ENCODE data around the gene SLC4A1. TPM values are rescaled to one million over a fixed set of nuclear protein-coding genes. Genes with fewer than 3 reads are reported as not detected.

SLC4A1 gene
- total RNA-seq, 4 donors from 2014 or later, result 2.4 TPM; not detected in 3

DNA sequence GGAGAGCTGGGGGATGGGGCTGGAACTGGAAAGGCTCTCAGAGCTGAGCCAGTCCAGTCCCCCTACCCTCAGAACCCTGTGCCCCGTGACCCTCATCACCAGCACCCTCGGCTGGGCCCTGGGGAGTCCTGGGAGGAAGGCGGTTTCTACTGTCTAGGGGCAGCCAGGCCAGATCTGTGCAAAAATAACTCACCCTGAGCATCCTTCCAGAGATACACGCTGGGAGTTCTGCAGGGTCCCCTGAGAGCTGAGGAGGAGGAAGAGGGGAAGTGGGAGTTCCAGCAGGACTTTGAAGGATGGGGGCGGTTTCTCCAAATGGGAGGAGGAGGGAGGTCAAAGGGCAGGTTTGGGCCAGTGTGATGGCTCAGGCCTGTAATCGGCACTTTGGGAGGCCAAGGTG is 5.0 kb upstream of the SLC4A1 start:
- no peak for TF ChIP-seq POLR2A (IDR thresholded peaks at IDR 0.05)
- TF ChIP-seq, protein P1, sequence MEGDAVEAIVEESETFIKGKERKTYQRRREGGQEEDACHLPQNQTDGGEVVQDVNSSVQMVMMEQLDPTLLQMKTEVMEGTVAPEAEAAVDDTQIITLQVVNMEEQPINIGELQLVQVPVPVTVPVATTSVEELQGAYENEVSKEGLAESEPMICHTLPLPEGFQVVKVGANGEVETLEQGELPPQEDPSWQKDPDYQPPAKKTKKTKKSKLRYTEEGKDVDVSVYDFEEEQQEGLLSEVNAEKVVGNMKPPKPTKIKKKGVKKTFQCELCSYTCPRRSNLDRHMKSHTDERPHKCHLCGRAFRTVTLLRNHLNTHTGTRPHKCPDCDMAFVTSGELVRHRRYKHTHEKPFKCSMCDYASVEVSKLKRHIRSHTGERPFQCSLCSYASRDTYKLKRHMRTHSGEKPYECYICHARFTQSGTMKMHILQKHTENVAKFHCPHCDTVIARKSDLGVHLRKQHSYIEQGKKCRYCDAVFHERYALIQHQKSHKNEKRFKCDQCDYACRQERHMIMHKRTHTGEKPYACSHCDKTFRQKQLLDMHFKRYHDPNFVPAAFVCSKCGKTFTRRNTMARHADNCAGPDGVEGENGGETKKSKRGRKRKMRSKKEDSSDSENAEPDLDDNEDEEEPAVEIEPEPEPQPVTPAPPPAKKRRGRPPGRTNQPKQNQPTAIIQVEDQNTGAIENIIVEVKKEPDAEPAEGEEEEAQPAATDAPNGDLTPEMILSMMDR (IDR thresholded peaks at IDR 0.05), result no peak
- DNase-seq (ENCODE audit: low spot score in 2 of 2), result no peak
- H3K4me3 ChIP-seq (ENCODE audit: low read depth, poor library complexity, severe bottlenecking), result no peak overlapping the region
- intact Hi-C loops (cut with DNase I; ENCODE audit: low total_unique reads), result no loop called here
- WGBS, 2 donors, result 80 to 81% methylated on average over 6 of the region's 6 CpGs

DNA sequence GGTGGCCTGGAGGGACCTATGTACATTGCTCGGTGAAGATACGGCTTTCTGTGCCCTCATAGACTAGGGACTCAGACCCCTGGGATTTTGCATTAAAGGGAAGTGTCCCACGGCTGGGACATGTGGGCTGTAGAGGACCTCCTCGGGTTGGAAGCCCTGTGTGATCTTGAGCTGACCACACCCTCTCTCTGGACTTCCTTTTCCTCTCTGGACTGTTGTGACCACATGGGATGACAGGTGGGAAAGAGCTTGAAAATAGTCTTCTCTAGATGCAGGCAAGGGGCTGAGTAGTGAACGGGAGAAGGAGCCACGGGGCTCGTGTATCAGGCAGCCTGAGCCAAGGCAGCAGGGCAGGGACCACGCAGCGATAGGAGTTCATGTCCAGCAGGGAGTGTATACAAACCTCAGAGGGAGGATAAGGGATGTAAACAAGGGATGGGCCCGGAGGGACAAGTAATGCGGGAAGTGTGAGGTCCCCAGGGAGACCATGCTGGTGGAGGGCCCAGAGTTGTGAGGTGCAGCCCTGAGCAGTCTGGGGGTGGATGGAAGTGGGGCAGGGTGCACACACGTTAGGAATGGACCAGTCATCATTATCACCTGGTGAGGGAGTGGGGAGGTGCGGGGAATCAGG is 4.5 kb upstream of the SLC4A1 start:
- no peak overlapping the region for H3K4me3 ChIP-seq (ENCODE audit: low read depth, poor library complexity, severe bottlenecking)
- WGBS, 2 donors, result 64 to 66% methylated on average over 13 of the region's 13 CpGs
- TF ChIP-seq, protein P1 (IDR thresholded peaks at IDR 0.05), result no peak
- TF ChIP-seq POLR2A (IDR thresholded peaks at IDR 0.05), result no peak
- intact Hi-C loops (cut with DNase I; ENCODE audit: low total_unique reads), result no loop called here
- DNase-seq (ENCODE audit: low spot score in 2 of 2), result no peak

DNA sequence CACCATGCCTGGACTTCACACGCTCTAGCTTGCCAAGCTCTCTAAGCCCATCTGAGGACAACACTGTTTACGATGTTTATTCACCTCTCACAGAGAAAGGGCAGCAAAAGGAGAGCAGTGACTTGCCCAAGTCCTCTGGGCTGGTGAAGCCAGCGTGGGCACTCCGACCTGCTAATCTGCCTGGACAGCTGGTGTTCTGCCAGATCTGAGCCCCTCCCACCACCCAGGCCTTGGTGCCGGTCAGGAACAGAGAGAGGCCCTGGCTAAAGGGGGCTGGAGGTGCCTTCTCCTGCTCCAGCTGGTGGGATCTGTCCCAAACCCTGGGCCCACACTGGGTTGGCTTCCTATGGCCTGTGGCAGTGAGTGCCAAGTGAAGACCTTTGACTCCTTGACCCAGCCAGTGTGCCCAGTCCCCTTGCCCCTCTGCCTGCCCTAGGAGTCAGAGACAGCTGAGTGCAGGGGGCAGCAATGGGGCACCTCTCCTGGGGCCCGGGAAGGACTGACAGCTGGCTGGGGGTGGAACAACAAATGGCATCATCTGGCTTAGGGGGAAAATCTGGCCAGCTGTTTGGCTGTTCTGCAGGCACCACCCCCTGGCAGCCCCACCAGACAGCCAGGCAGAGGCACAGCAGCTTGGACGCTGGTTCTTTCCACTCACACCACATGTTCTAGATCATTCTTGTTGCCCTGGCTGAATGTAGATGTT is 1.8 kb upstream of the SLC4A1 start:
- WGBS, 2 donors, result 69 to 73% methylated on average over 6 to 7 of the region's 7 CpGs
- intact Hi-C loops (cut with DNase I; ENCODE audit: low total_unique reads), result no loop called here
- TF ChIP-seq, protein P1 (IDR thresholded peaks at IDR 0.05), result no peak
- TF ChIP-seq POLR2A (IDR thresholded peaks at IDR 0.05), result no peak

DNA sequence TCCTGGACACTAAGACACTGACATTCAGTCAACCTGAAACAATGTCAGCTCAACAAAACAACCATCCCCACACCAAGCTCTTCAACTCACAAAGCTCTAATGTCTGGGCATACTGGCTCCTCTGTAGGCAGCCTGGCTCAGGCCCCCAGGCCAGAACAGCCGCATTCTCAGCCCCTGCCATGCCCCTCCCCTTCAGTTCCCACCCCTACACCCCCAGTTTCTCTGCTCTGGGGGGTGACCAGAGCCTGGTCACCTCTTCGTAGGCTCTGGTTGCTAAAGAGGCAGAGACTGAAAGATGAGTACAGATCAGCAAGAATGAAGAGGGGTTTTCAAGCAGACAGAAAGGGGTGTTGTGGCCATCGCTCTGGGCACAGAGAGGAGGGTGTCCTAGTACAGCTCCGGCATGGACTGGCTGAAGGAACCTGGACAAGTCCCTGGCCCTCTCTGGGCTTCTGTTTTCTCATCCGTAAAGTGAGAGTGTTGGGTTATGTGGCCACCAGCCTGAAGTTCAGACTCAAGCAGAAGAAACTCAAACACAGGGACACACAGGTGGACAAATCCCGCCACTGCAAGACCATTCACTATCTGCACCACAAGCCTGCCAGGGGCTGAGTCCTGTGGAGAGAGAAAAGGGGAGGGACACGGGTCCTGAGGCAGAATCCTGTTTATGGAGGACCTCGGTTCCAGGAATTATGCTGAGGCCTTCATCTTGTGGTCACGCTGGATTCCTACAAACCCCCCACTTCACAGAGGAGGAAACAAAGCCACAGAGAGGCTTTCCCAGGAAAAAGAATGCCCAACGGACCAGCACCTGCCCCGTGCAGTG is 987 bp upstream of the SLC4A1 start:
- WGBS, 2 donors, result 75 to 81% methylated on average over 11 of the region's 11 CpGs
- no peak overlapping the region for H3K4me3 ChIP-seq (ENCODE audit: low read depth, poor library complexity, severe bottlenecking)
- no peak for TF ChIP-seq POLR2A (IDR thresholded peaks at IDR 0.05)
- TF ChIP-seq, protein P1 (IDR thresholded peaks at IDR 0.05), result no peak
- intact Hi-C loops (cut with DNase I; ENCODE audit: low total_unique reads), result no loop called here
- no peak for DNase-seq (ENCODE audit: low spot score in 2 of 2)

More for the DNA sequence above, 1.8 kb upstream of the SLC4A1 start:
- DNase-seq (ENCODE audit: low spot score in 2 of 2), result no peak
- no peak overlapping the region for H3K4me3 ChIP-seq (ENCODE audit: low read depth, poor library complexity, severe bottlenecking)

DNA sequence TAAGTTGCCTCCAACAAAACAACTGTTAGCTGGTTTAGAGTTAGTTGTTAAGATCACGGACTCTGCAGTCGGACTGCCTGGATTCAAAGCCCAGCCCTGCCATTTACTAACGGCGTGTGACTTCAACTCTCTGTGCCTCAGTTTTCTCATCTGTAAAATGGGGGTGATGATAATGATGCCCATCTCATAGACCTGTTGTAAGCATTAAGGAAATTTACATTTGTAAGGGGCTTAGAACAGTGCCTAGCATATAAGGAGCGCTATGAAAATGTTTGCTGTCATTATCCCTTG is 825 bp downstream of the SLC4A1 start:
- no peak overlapping the region for H3K4me3 ChIP-seq (ENCODE audit: low read depth, poor library complexity, severe bottlenecking)
- DNase-seq (ENCODE audit: low spot score in 2 of 2), result no peak
- WGBS, 2 donors, result 94 to 96% methylated on average over 5 of the region's 5 CpGs
- intact Hi-C loops (cut with DNase I; ENCODE audit: low total_unique reads), result no loop called here
- TF ChIP-seq POLR2A (IDR thresholded peaks at IDR 0.05), result no peak
- TF ChIP-seq, protein P1 (IDR thresholded peaks at IDR 0.05), result no peak
